GM23338 (cell line): ENCODE data around the gene EEF1A1. TPM values are rescaled to one million over a fixed set of nuclear protein-coding genes. Genes with fewer than 3 reads are reported as not detected.

ENCODE experiments used
- ATAC-seq: fragments of 200-7000 bp; cut with Tn5 transposase; 3 replicates; pipeline ENCODE4 v1.9.1; 2020
- DNase-seq: peaks from one replicate; pipeline ENCODE4 v3.0.0-alpha.2; 2015; ENCODE audit warnings: low spot score
- H2AFZ ChIP-seq: fragments of 200-600 bp; sonication (generic); 2 replicates; pipeline ENCODE4 v1.8.0; 2016; ENCODE audit warnings: antibody characterized with exemption, mild to moderate bottlenecking, moderate library complexity
- H3F3A ChIP-seq: fragments of 200-600 bp; sonication (generic); replicated peaks from 2 replicates; pipeline ENCODE4 v1.8.0; 2017; ENCODE audit warnings: antibody characterized with exemption, mixed run types, low read depth
- H3K27ac ChIP-seq: fragments of 200-600 bp; sonication (generic); 2 replicates; pipeline ENCODE4 v1.6.1; 2016; ENCODE audit warnings: low read depth
- H3K27me3 ChIP-seq: fragments of 200-600 bp; sonication (generic); 2 replicates; pipeline ENCODE4 v1.8.0; 2016; ENCODE audit warnings: mild to moderate bottlenecking, mixed run types, moderate library complexity; ENCODE audit not compliant: insufficient read depth
- H3K36me3 ChIP-seq: fragments of 200-600 bp; sonication (generic); 2 replicates; pipeline ENCODE4 v1.8.0; 2016; ENCODE audit warnings: mild to moderate bottlenecking; ENCODE audit not compliant: insufficient read depth
- H3K4me1 ChIP-seq: fragments of 200-600 bp; sonication (generic); 2 replicates; pipeline ENCODE4 v1.8.0; 2016; ENCODE audit warnings: mild to moderate bottlenecking, moderate library complexity; ENCODE audit not compliant: insufficient read depth
- H3K4me2 ChIP-seq: fragments of 200-600 bp; sonication (generic); 2 replicates; pipeline ENCODE4 v1.7.1; 2017; ENCODE audit warnings: mixed run types
- H3K4me3 ChIP-seq: fragments of 200-600 bp; sonication (generic); 2 replicates; pipeline ENCODE4 v1.6.1; 2016; ENCODE audit warnings: mixed run types
- H3K79me2 ChIP-seq: fragments of 200-600 bp; sonication (generic); replicated peaks from 2 replicates; pipeline ENCODE4 v1.8.0; 2017; ENCODE audit warnings: mild to moderate bottlenecking; ENCODE audit not compliant: insufficient read depth
- H3K9me2 ChIP-seq: fragments of 200-600 bp; sonication (generic); 2 replicates; pipeline ENCODE4 v1.8.0; 2017; ENCODE audit not compliant: insufficient read depth
- H4K20me1 ChIP-seq: fragments of 200-600 bp; sonication (generic); replicated peaks from 2 replicates; pipeline ENCODE4 v1.8.0; 2017; ENCODE audit warnings: mild to moderate bottlenecking; ENCODE audit not compliant: insufficient read depth
- H3K27ac Mint-ChIP-seq: 2 replicates; pipeline ENCODE4 v1.8.0; 2020; ENCODE audit warnings: inconsistent platforms, mild to moderate bottlenecking, moderate library complexity, mixed read lengths
- H3K27me3 Mint-ChIP-seq: 3 replicates; pipeline ENCODE4 v1.8.0; 2022; ENCODE audit warnings: low read depth, mild to moderate bottlenecking, moderate library complexity, mixed read lengths, inconsistent platforms; ENCODE audit not compliant: insufficient read depth, poor library complexity
- H3K36me3 Mint-ChIP-seq: 3 replicates; pipeline ENCODE4 v1.8.0; 2021; ENCODE audit warnings: low read depth, mild to moderate bottlenecking, inconsistent platforms, moderate library complexity, mixed read lengths
- H3K4me1 Mint-ChIP-seq: 3 replicates; pipeline ENCODE4 v1.8.0; 2020; ENCODE audit warnings: mild to moderate bottlenecking, inconsistent platforms, mixed read lengths
- H3K4me3 Mint-ChIP-seq: 3 replicates; pipeline ENCODE4 v1.8.0; 2021; ENCODE audit warnings: moderate library complexity, mild to moderate bottlenecking, inconsistent platforms, mixed read lengths
- H3K9me3 Mint-ChIP-seq: 3 replicates; pipeline ENCODE4 v1.8.0; 2020; ENCODE audit warnings: moderate library complexity, mild to moderate bottlenecking, inconsistent platforms, mixed read lengths
- CREB1 ChIP-seq: fragments of 250-450 bp; sonication (Bioruptor Pico); IDR thresholded peaks from 2 replicates; pipeline ENCODE4 v1.5.0; 2020; ENCODE audit warnings: low read depth, mild to moderate bottlenecking, moderate library complexity
- EZH2 ChIP-seq: fragments of 200-600 bp; sonication (generic); IDR thresholded peaks from one replicate; pipeline ENCODE4 v1.8.0; 2017; ENCODE audit warnings: antibody characterized with exemption, mild to moderate bottlenecking, low read depth; ENCODE audit not compliant: unreplicated experiment
- EZH2phosphoT487 ChIP-seq: fragments of 200-600 bp; sonication (generic); IDR thresholded peaks from one replicate; pipeline ENCODE4 v1.8.1; 2018; ENCODE audit warnings: antibody characterized with exemption; ENCODE audit not compliant: unreplicated experiment
- JUNB ChIP-seq: IDR thresholded peaks from one replicate; pipeline ENCODE4 v1.6.1; 2016; ENCODE audit warnings: antibody characterized with exemption; ENCODE audit not compliant: unreplicated experiment
- NANOG ChIP-seq: IDR thresholded peaks from 2 replicates; pipeline ENCODE4 v1.6.1; 2016; ENCODE audit warnings: antibody characterized with exemption, borderline replicate concordance
- POLR2AphosphoS5 ChIP-seq: IDR thresholded peaks from 2 replicates; pipeline ENCODE4 v1.6.1; 2016; ENCODE audit warnings: antibody characterized with exemption, low read depth
- STAT1 ChIP-seq: IDR thresholded peaks from one replicate; pipeline ENCODE4 v1.6.1; 2016; ENCODE audit warnings: antibody characterized with exemption; ENCODE audit not compliant: unreplicated experiment
- ZNF114 ChIP-seq: fragments of 250-450 bp; sonication (Bioruptor Pico); IDR thresholded peaks from 2 replicates; pipeline ENCODE4 v1.5.0; 2020; ENCODE audit warnings: mild to moderate bottlenecking, moderate library complexity
- ZNF331 ChIP-seq: fragments of 250-450 bp; sonication (Bioruptor Pico); IDR thresholded peaks from 2 replicates; pipeline ENCODE4 v1.5.0; 2020; ENCODE audit warnings: low read depth, mild to moderate bottlenecking, moderate library complexity
- polyA plus RNA-seq: library from polyadenylated mRNA; unstranded; fragments of >200 nt; fragmentation: Nextera tagmentation; extraction: Ambion mirVana; gene quantifications from 2 replicates; pipeline ENCODE4 v1.2.1, GENCODE V29; 2016
- total RNA-seq: library from RNA; depleted of rRNA; stranded (reverse); fragments of >200 nt; shearing (Covaris generic); gene quantifications from 2 replicates; pipeline ENCODE4 v1.2.3, GENCODE V29; 2014
- TF ChIP-seq, protein P1 (sequence below), 2 experiments: fragments of 200-600 bp in 1 of 2; sonication (generic) in 1 of 2; conservative IDR thresholded peaks; 2 replicates each; pipeline versions ENCODE4 v1.5.1 to v1.6.1; 2016 to 2017; ENCODE audit warnings: antibody characterized with exemption in 2 of 2, low read depth in 2 of 2, mild to moderate bottlenecking in 2 of 2, moderate library complexity in 1 of 2
- TF ChIP-seq, protein P2 (sequence below): fragments of 250-450 bp; sonication (Bioruptor Pico); IDR thresholded peaks from 2 replicates; pipeline ENCODE4 v1.5.0; 2020; ENCODE audit warnings: mild to moderate bottlenecking, moderate library complexity
- TF ChIP-seq, protein P3 (sequence below): IDR thresholded peaks from 2 replicates; pipeline ENCODE4 v1.6.1; 2016; ENCODE audit warnings: antibody characterized with exemption
- TF ChIP-seq, protein P4 (sequence below): IDR thresholded peaks from one replicate; pipeline ENCODE4 v1.6.1; 2018; ENCODE audit warnings: antibody characterized with exemption; ENCODE audit not compliant: unreplicated experiment

The EEF1A1 gene
- total and polyA plus RNA-seq, 2 experiments from 2014 or later, result 7,677 to 12,342 TPM

DNA sequence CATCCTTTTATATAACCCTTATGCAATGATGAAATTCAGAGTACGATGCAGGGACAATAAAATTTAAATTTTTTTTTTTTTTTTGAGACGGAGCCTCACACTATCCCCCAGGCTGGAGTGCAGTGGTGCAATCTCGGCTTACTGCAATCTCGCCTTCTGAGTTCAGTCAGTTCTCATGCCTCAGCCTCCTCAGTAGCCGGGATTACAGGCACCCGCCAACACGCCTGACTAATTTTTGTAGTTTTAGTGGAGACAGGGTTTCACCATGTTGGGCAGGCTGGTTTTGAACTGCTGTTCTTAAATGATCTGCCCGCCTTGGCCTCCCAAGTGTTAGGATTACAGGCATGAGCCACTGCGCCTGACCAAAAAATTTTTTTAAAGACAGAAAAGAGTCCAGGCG lies 44.1 kb downstream of the EEF1A1 start:
- no peak overlapping the region for H3K4me3 Mint-ChIP-seq
- H3K27ac Mint-ChIP-seq, result no peak overlapping the region

More for the DNA sequence above, 44.1 kb downstream of the EEF1A1 start:
- Histone ChIP-seq H4K20me1 (no peaks in the 10 kb centered on the region; the same call in 1 of the 2 replicates), H3K79me2 (no peaks in the 10 kb centered on the region), H2AFZ (no peak overlapping the region), H3K27ac (no peak overlapping the region), H3K36me3 (peaks cover 39% of the 10 kb centered on the region), H3F3A (0 out of 2 replicates have a peak, but pooled peaks cover 6% of the 10 kb centered on the region), H3K9me2 (no peaks in the 10 kb centered on the region), H3K4me2 (no peak overlapping the region), H3K27me3 (no peaks in the 10 kb centered on the region), H3K4me1 (no peaks in the 10 kb centered on the region), H3K4me3 (no peak overlapping the region)
- peaks cover 70% of the 10 kb centered on the region for H3K36me3 Mint-ChIP-seq
- no peaks in the 10 kb centered on the region for H3K27me3 Mint-ChIP-seq
- no peak for TF ChIP-seq NANOG
- TF ChIP-seq, protein P1, sequence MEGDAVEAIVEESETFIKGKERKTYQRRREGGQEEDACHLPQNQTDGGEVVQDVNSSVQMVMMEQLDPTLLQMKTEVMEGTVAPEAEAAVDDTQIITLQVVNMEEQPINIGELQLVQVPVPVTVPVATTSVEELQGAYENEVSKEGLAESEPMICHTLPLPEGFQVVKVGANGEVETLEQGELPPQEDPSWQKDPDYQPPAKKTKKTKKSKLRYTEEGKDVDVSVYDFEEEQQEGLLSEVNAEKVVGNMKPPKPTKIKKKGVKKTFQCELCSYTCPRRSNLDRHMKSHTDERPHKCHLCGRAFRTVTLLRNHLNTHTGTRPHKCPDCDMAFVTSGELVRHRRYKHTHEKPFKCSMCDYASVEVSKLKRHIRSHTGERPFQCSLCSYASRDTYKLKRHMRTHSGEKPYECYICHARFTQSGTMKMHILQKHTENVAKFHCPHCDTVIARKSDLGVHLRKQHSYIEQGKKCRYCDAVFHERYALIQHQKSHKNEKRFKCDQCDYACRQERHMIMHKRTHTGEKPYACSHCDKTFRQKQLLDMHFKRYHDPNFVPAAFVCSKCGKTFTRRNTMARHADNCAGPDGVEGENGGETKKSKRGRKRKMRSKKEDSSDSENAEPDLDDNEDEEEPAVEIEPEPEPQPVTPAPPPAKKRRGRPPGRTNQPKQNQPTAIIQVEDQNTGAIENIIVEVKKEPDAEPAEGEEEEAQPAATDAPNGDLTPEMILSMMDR (conservative IDR thresholded peaks at IDR 0.05; ENCODE audit: low read depth in 2 of 2), result no peak
- no peak for TF ChIP-seq ZNF114
- TF ChIP-seq, protein P2, sequence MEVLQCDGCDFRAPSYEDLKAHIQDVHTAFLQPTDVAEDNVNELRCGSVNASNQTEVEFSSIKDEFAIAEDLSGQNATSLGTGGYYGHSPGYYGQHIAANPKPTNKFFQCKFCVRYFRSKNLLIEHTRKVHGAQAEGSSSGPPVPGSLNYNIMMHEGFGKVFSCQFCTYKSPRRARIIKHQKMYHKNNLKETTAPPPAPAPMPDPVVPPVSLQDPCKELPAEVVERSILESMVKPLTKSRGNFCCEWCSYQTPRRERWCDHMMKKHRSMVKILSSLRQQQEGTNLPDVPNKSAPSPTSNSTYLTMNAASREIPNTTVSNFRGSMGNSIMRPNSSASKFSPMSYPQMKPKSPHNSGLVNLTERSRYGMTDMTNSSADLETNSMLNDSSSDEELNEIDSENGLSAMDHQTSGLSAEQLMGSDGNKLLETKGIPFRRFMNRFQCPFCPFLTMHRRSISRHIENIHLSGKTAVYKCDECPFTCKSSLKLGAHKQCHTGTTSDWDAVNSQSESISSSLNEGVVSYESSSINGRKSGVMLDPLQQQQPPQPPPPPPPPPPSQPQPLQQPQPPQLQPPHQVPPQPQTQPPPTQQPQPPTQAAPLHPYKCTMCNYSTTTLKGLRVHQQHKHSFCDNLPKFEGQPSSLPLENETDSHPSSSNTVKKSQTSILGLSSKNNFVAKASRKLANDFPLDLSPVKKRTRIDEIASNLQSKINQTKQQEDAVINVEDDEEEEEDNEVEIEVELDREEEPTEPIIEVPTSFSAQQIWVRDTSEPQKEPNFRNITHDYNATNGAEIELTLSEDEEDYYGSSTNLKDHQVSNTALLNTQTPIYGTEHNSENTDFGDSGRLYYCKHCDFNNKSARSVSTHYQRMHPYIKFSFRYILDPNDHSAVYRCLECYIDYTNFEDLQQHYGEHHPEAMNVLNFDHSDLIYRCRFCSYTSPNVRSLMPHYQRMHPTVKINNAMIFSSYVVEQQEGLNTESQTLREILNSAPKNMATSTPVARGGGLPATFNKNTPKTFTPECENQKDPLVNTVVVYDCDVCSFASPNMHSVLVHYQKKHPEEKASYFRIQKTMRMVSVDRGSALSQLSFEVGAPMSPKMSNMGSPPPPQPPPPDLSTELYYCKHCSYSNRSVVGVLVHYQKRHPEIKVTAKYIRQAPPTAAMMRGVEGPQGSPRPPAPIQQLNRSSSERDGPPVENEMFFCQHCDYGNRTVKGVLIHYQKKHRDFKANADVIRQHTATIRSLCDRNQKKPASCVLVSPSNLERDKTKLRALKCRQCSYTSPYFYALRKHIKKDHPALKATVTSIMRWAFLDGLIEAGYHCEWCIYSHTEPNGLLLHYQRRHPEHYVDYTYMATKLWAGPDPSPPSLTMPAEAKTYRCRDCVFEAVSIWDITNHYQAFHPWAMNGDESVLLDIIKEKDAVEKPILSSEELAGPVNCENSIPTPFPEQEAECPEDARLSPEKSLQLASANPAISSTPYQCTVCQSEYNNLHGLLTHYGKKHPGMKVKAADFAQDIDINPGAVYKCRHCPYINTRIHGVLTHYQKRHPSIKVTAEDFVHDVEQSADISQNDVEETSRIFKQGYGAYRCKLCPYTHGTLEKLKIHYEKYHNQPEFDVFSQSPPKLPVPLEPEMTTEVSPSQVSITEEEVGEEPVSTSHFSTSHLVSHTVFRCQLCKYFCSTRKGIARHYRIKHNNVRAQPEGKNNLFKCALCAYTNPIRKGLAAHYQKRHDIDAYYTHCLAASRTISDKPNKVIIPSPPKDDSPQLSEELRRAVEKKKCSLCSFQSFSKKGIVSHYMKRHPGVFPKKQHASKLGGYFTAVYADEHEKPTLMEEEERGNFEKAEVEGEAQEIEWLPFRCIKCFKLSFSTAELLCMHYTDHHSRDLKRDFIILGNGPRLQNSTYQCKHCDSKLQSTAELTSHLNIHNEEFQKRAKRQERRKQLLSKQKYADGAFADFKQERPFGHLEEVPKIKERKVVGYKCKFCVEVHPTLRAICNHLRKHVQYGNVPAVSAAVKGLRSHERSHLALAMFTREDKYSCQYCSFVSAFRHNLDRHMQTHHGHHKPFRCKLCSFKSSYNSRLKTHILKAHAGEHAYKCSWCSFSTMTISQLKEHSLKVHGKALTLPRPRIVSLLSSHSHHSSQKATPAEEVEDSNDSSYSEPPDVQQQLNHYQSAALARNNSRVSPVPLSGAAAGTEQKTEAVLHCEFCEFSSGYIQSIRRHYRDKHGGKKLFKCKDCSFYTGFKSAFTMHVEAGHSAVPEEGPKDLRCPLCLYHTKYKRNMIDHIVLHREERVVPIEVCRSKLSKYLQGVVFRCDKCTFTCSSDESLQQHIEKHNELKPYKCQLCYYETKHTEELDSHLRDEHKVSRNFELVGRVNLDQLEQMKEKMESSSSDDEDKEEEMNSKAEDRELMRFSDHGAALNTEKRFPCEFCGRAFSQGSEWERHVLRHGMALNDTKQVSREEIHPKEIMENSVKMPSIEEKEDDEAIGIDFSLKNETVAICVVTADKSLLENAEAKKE (CRISPR knock-in tag), result no peak
- TF ChIP-seq STAT1, result no peak
- TF ChIP-seq JUNB, result no peak
- TF ChIP-seq, protein P3, sequence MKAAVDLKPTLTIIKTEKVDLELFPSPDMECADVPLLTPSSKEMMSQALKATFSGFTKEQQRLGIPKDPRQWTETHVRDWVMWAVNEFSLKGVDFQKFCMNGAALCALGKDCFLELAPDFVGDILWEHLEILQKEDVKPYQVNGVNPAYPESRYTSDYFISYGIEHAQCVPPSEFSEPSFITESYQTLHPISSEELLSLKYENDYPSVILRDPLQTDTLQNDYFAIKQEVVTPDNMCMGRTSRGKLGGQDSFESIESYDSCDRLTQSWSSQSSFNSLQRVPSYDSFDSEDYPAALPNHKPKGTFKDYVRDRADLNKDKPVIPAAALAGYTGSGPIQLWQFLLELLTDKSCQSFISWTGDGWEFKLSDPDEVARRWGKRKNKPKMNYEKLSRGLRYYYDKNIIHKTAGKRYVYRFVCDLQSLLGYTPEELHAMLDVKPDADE, result no peak
- TF ChIP-seq, protein P4, sequence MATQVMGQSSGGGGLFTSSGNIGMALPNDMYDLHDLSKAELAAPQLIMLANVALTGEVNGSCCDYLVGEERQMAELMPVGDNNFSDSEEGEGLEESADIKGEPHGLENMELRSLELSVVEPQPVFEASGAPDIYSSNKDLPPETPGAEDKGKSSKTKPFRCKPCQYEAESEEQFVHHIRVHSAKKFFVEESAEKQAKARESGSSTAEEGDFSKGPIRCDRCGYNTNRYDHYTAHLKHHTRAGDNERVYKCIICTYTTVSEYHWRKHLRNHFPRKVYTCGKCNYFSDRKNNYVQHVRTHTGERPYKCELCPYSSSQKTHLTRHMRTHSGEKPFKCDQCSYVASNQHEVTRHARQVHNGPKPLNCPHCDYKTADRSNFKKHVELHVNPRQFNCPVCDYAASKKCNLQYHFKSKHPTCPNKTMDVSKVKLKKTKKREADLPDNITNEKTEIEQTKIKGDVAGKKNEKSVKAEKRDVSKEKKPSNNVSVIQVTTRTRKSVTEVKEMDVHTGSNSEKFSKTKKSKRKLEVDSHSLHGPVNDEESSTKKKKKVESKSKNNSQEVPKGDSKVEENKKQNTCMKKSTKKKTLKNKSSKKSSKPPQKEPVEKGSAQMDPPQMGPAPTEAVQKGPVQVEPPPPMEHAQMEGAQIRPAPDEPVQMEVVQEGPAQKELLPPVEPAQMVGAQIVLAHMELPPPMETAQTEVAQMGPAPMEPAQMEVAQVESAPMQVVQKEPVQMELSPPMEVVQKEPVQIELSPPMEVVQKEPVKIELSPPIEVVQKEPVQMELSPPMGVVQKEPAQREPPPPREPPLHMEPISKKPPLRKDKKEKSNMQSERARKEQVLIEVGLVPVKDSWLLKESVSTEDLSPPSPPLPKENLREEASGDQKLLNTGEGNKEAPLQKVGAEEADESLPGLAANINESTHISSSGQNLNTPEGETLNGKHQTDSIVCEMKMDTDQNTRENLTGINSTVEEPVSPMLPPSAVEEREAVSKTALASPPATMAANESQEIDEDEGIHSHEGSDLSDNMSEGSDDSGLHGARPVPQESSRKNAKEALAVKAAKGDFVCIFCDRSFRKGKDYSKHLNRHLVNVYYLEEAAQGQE, result no peak
- no peak for TF ChIP-seq EZH2phosphoT487
- no peak for TF ChIP-seq CREB1 (CRISPR knock-in tag)
- no peak for TF ChIP-seq ZNF331 (CRISPR knock-in tag)
- no peak for TF ChIP-seq EZH2
- no peak for TF ChIP-seq POLR2AphosphoS5
- H3K9me3 Mint-ChIP-seq, result no peaks in the 10 kb centered on the region; the same call in 2 of the 3 replicates
- DNase-seq (no peak), ATAC-seq (no peak)
- no peaks in the 10 kb centered on the region for H3K4me1 Mint-ChIP-seq
